BJ (cell line): ENCODE measurements around the gene ANKHD1. TPM values are rescaled to one million over a fixed set of nuclear protein-coding genes. Genes with fewer than 3 reads are reported as not detected.

Source experiments
- CTCF ChIA-PET: fragments of 350-600 bp; formaldehyde crosslinking; extraction: SDS; loops from one replicate; lab custom pipeline; 2021; ENCODE audit warnings: antibody characterized with exemption, inconsistent platforms; lab: Yijun Ruan, JAX
- POLR2A ChIA-PET: fragments of 300-600 bp; sonication (Branson Sonifier 250); formaldehyde crosslinking; extraction: SDS; loops from one replicate; lab custom pipeline; 2021; ENCODE audit warnings: antibody characterized with exemption; lab: Charles Lee
- DNase-seq: peaks from one replicate; pipeline ENCODE4 v3.0.0-alpha.2; 2011; ENCODE audit warnings: low read depth
- H3K27me3 ChIP-seq: 2 replicates; pipeline ENCODE4 v1.6.0; 2011; ENCODE audit warnings: low read length; ENCODE audit not compliant: control insufficient read depth, insufficient read depth
- H3K36me3 ChIP-seq: 2 replicates; pipeline ENCODE4 v1.5.1; 2011; ENCODE audit warnings: low read length; ENCODE audit not compliant: control insufficient read depth, insufficient read depth
- H3K4me3 ChIP-seq: 2 replicates; pipeline ENCODE4 v1.5.1; 2011; ENCODE audit warnings: low read depth, mild to moderate bottlenecking, control low read depth, low read length
- polyA plus RNA-seq: library from polyadenylated mRNA; depleted of rRNA; stranded (reverse); fragments of >200 nt; gene quantifications from 2 replicates; pipeline ENCODE4 v1.2.3, GENCODE V29; 2011
- TF ChIP-seq, protein P1 (sequence below): IDR thresholded peaks from 2 replicates; pipeline ENCODE4 v1.5.1; 2011; ENCODE audit warnings: low read depth, mild to moderate bottlenecking, control low read depth, inconsistent platforms, low read length, moderate library complexity; ENCODE audit not compliant: insufficient read depth

Gene ANKHD1
- polyA plus RNA-seq, 1 experiment, result 28.0 TPM

DNA sequence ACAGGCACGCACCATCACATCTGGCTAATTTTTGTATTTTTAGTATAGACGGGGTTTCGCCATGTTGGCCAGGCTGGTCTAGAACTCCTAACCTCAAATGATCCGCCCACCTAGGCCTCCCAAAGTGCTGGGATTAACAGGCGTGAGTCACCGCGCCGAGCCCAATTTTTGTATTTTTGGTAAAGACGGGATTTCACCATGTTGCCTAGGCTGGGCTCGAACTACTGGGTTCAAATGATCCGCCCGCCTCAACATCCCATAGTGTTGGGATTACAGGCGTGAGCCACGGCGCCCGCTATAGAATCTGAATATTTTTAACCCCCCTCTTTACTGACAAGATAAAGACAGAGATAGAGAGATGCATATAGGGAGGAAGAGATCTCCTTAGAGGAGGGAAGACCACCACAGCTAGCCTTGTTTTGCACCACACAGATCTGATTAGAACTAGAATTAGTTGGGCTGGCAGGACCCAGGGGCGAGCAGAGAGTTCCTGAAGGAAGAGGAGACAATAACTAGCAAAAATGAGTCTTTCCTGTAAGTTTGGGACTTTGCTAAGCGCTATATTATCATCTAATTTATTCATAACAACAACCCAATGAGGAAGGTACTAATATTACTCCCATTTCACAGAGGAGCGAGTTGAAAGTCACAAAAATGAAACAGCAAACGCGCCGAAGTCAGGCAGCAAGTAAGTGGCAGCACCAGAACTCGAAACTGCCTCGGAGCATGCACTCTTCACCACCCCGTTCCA is 1.5 kb upstream of the ANKHD1 start:
- DNase-seq, result no peak
- TF ChIP-seq, protein P1, sequence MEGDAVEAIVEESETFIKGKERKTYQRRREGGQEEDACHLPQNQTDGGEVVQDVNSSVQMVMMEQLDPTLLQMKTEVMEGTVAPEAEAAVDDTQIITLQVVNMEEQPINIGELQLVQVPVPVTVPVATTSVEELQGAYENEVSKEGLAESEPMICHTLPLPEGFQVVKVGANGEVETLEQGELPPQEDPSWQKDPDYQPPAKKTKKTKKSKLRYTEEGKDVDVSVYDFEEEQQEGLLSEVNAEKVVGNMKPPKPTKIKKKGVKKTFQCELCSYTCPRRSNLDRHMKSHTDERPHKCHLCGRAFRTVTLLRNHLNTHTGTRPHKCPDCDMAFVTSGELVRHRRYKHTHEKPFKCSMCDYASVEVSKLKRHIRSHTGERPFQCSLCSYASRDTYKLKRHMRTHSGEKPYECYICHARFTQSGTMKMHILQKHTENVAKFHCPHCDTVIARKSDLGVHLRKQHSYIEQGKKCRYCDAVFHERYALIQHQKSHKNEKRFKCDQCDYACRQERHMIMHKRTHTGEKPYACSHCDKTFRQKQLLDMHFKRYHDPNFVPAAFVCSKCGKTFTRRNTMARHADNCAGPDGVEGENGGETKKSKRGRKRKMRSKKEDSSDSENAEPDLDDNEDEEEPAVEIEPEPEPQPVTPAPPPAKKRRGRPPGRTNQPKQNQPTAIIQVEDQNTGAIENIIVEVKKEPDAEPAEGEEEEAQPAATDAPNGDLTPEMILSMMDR, result no peak
- Histone ChIP-seq H3K36me3 (no peaks in the 10 kb centered on the region), H3K4me3 (peak overlapping the region; percentile 58), H3K27me3 (no peaks in the 10 kb centered on the region)
- ChIA-PET CTCF (interaction anchor here (0.7 to 2.1 kb wide), 4 partner anchors 33 to 220 kb away, joined by 3 to 7 read pairs (median 3); no protein-coding TSS in a partner anchor), POLR2A (interaction anchor here (0.6 kb wide), 1 partner anchor 77 kb away, joined by 3 read pairs; no protein-coding TSS in a partner anchor)

DNA sequence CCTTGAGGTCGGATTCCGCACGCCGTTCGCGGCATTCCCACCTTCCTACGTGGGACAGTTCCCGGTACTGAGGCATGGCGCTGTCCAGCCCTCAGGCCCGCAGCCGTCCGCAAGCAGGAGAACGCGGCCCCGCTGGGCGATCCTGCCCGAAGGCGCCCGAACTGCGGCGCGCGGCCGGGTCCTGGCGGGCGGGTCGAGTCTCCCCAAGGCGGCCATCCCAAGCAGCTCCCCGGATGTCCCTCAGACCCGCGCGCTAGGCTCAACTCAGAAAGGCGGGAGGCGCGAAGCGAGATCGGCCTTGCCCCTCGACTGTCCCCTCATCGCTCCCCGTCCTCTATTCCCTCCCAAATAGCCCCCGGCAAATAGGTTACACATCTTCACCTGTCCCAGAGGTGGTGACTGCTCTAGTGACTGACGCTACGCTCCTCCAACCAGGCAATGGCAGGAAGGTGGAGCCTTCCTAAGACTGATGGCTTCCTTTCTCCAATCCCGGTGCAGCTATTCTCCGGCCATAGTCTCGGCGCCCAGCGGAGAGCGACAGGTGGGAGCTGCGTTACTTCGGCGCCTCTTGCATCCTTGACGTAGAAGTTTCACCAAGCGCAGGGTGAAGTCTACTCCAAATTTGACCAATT is 787 bp upstream of the ANKHD1 start:
- H3K4me3 ChIP-seq, result peak overlapping the region; percentile 58
- TF ChIP-seq, protein P1, result no peak
- peak; percentile 79 for DNase-seq
- H3K27me3 ChIP-seq, result no peaks in the 10 kb centered on the region
- POLR2A ChIA-PET, result interaction anchor here (0.6 kb wide), 1 partner anchor 76 kb away, joined by 3 read pairs; no protein-coding TSS in a partner anchor
- H3K36me3 ChIP-seq, result no peaks in the 10 kb centered on the region
- CTCF ChIA-PET, result interaction anchor here (0.7 to 2.1 kb wide), 6 partner anchors 20 to 156 kb away, joined by 3 to 7 read pairs (median 3); no protein-coding TSS in a partner anchor

DNA sequence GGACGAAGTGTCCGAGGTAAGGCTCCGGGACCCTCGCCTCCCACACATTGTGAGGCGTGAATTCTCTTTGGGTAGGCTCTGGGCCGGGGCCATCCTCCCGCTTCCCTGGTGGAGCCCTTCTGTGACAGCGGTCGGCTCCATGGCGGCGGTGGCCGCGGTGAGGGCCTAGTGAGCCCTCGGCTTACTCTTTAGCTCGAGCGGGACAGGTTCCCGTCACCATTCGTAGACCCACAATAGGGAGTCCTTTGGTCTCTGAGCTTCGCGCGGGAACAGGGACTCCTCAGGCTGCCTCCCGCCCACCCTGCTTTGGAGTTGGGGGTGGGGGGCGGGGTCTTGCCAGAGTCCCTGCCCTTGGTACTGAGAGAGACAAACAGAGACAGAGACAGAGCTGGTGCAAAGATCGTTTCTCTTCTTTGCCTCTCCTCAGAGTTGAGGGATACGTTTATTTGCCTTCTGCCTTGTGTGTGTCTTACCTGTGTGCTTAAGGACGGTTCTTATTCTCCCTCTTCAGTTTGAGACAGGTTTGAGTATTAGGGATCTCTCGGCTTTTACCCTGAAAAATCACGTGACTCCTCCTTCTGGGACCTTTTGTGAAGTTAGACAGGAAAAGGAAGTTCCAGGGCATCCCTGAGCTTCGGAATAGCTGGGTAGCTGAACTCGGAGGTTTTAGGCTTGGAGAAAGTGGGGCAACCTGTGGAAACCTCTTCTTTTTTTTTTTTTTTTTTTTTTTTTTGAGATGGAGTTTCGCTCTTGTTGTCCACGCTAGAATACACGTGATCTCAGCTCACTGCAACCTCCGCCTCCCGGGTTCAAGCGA is 833 bp downstream of the ANKHD1 start:
- no peak for DNase-seq
- no peaks in the 10 kb centered on the region for H3K36me3 ChIP-seq
- ChIA-PET POLR2A (interaction anchor here (0.5 to 1.1 kb wide), 3 partner anchors 88 to 1802 kb away, joined by 3 to 7 read pairs (median 4); no protein-coding TSS in a partner anchor), CTCF (interaction anchor here (2.1 kb wide), 1 partner anchor 158 kb away, joined by 7 read pairs; no protein-coding TSS in a partner anchor)
- H3K4me3 ChIP-seq, result peak overlapping the region; percentile 86
- H3K27me3 ChIP-seq, result no peaks in the 10 kb centered on the region
- TF ChIP-seq, protein P1, result no peak

DNA sequence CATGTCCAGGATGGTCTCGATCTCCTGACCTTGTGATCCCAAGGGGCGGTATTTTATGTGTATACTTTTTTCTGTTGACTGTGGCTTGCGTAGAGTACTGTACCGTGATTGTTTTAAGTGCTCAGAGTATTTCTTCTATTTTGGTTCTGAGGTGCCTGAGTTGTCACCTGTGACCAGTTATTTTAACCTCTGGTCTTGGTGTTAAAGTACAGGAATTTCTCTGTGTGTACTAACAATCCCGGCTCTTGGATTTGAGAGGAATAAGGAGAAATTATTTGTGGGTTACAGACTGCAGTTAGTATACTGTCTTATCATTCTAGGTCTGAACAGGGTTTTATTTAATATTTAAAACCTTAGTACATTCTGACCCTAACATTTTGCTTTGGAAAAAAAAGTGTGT is 2.0 kb downstream of the ANKHD1 start:
- Histone ChIP-seq H3K27me3 (no peaks in the 10 kb centered on the region), H3K36me3 (no peaks in the 10 kb centered on the region), H3K4me3 (no peak overlapping the region)
- TF ChIP-seq, protein P1, result no peak
- POLR2A ChIA-PET, result no interaction called here
- CTCF ChIA-PET, result no interaction called here
- DNase-seq, result no peak
